Spleen (tissue), 11 donors: ENCODE data around the gene TLCD3B. TPM values are rescaled to one million over a fixed set of nuclear protein-coding genes. Genes with fewer than 3 reads are reported as not detected.
A peak's percentile ranks its signal among the peaks of the same experiment; 100 is the strongest.

ENCODE experiments used
- DNase-seq: peaks from one replicate; pipeline ENCODE4 v3.0.0-alpha.2; 2020
- H3K27ac ChIP-seq, 8 donors: fragments of 200-600 bp; sonication (generic) in 7 of 8; 1 replicate in 4 of 8; 2 replicates in 4 of 8; pipeline versions ENCODE4 v1.5.0 to v1.8.0; 2016 to 2021; ENCODE audit warnings: inconsistent platforms in 4 of 8, mild to moderate bottlenecking in 4 of 8, moderate library complexity in 1 of 8
- H3K27me3 ChIP-seq, 7 donors: fragments of 200-600 bp; sonication (generic) in 6 of 7; replicated peaks in 1 of 7; 1 replicate in 4 of 7; 2 replicates in 3 of 7; pipeline versions ENCODE4 v1.5.0 to v1.8.0; 2016 to 2021; ENCODE audit warnings: inconsistent platforms in 3 of 7, mild to moderate bottlenecking in 1 of 7
- H3K36me3 ChIP-seq, 6 donors: fragments of 200-600 bp; sonication (generic) in 5 of 6; 1 replicate in 4 of 6; 2 replicates in 2 of 6; pipeline versions ENCODE4 v1.5.0 to v1.8.0; 2016 to 2021; ENCODE audit warnings: inconsistent platforms in 2 of 6
- H3K4me1 ChIP-seq, 6 donors: fragments of 200-600 bp; sonication (generic) in 5 of 6; 1 replicate in 3 of 6; 2 replicates in 3 of 6; pipeline versions ENCODE4 v1.5.0 to v1.8.0; 2016 to 2021; ENCODE audit warnings: inconsistent platforms in 3 of 6
- H3K4me3 ChIP-seq, 8 donors: fragments of 200-600 bp; sonication (generic) in 7 of 8; 1 replicate in 4 of 8; 2 replicates in 4 of 8; pipeline versions ENCODE4 v1.5.0 to v1.8.0; 2016 to 2021; ENCODE audit warnings: inconsistent platforms in 4 of 8, mild to moderate bottlenecking in 4 of 8, moderate library complexity in 2 of 8
- H3K9me3 ChIP-seq, 8 donors: fragments of 200-600 bp; sonication (generic) in 7 of 8; 1 replicate in 4 of 8; 2 replicates in 4 of 8; pipeline versions ENCODE4 v1.5.0 to v1.8.0; 2016 to 2021; ENCODE audit warnings: inconsistent platforms in 4 of 8
- CTCF ChIP-seq, 11 experiments: fragments of 200-600 bp in 7 of 11; fragments of 450-650 bp in 4 of 11; sonication (generic) in 4 of 11; IDR thresholded peaks in 8 of 11; conservative IDR thresholded peaks in 3 of 11; 1 replicate in 7 of 11; 2 replicates in 4 of 11; pipeline versions ENCODE4 v1.4.0 to v1.8.0; 2016 to 2021; ENCODE audit warnings: antibody characterized with exemption in 11 of 11, inconsistent platforms in 4 of 11, mild to moderate bottlenecking in 1 of 11
- POLR2A ChIP-seq, 3 donors: fragments of 450-650 bp; IDR thresholded peaks; one replicate each; pipeline ENCODE4 v1.5.1; 2017; ENCODE audit warnings: antibody characterized with exemption in 3 of 3, mild to moderate bottlenecking in 1 of 3
- POLR2AphosphoS5 ChIP-seq, 3 donors: sonication (generic); formaldehyde crosslinking; IDR thresholded peaks; one replicate each; pipeline ENCODE4 v1.5.1; 2017; ENCODE audit warnings: antibody characterized with exemption in 3 of 3
- WGBS, 5 donors: extraction: QIAGEN DNeasy Blood & Tissue Kit in 3 of 5; methylation state at CpG; one replicate each; pipeline versions ENCODE4 v1.1.5 to v1.1.7; 2013 to 2018; 5-methylcytosine and 5-hydroxymethylcytosine counted together
- intact Hi-C: fragments of 100-400 bp; cut with DNase I; formaldehyde crosslinking; loops from one replicate; pipeline ENCODE4 v1.15.0; 2023; ENCODE audit warnings: low total_unique reads
- polyA plus RNA-seq, 3 donors: library from polyadenylated mRNA; stranded (reverse); fragments of 200-250 nt; gene quantifications; one replicate each; pipeline ENCODE4 v1.2.1, GENCODE V29; 2013
- total RNA-seq, 7 donors: library from RNA; depleted of rRNA in 3 of 7; stranded (reverse); fragments of >200 nt in 3 of 7; fragmentation: NEBNext Ultra II Directional in 4 of 7; extraction: Animal tissue kit (Norgen Biotek cat#: 25700) in 4 of 7; gene quantifications; one replicate each; pipeline versions ENCODE4 v1.1.0 to v1.2.1, GENCODE V29; 2016 to 2021
- donor health status: healthy with polysubstance abuse.
- donor health status: DM: no; HTN: no; CAD: no; lungs with moderate emphysema.
- donor health status: DM: no; HTN: no; CAD: no.
- donor health status: Bipolar disorder and iron deficiency.
- donor health status: healthy.
- donor health status: DM: no; HTN: no; CAD: no.
- donor health status: DM: yes; HTN: yes; CAD: no.

The TLCD3B gene
- total and polyA plus RNA-seq, 10 donors: 0.09 to 0.10 TPM; not detected in 8

GRCh38 chr16:29995324-29995910, 35.7 kb downstream of the TLCD3B start, which contains the start of gene HIRIP3:
Gene HIRIP3 (minus strand): TSS chr16:29995617. CDS start chr16:29995605, 12 bp downstream.
- intact Hi-C loops: loop anchor here (2.0 kb wide), 1 partner anchor 21 kb away; no protein-coding TSS in a partner anchor
- Histone ChIP-seq H3K27me3 (no peaks in the 10 kb centered on the region), H3K9me3 (no peaks in the 10 kb centered on the region), H3K4me3 (peak within 1 kb of the TSS; percentile 57 to 99 (median 84)), H3K36me3 (peaks cover 4 to 68% (median 33%) of the 10 kb centered on the region in 6 donors), H3K27ac (peak within 1 kb of the TSS; percentile 78 to 97 (median 94)), H3K4me1 (peaks cover 18 to 46% (median 33%) of the 10 kb centered on the region in 6 donors)
- peak; percentile 95 for DNase-seq
- no peak for TF ChIP-seq CTCF (IDR thresholded peaks at IDR 0.05 in 8 of 11, conservative IDR thresholded peaks at IDR 0.05 in 3 of 11)
- TF ChIP-seq POLR2AphosphoS5 (IDR thresholded peaks at IDR 0.05): peak; percentile 85 to 87 (median 85)
- TF ChIP-seq POLR2A (IDR thresholded peaks at IDR 0.05): peak in 1 of 3 donors; percentile 37
- 0 to 1% (median 0%) methylated on average over 41 to 53 of the region's 53 CpGs for WGBS, 5 donors

GRCh38 chr16:29994600-29995323, 36.3 kb downstream of the TLCD3B start:
- no peaks in the 10 kb centered on the region for H3K27me3 ChIP-seq
- WGBS, 5 donors: 11 to 18% (median 12%) methylated on average over 20 to 24 of the region's 24 CpGs

GRCh38 chr16:29993903-29994599, 37.0 kb downstream of the TLCD3B start:
- WGBS, 5 donors: 73 to 86% (median 80%) methylated on average over 9 of the region's 9 CpGs
- Histone ChIP-seq H3K9me3 (no peaks in the 10 kb centered on the region), H3K27ac (peak overlapping the region in 6 of 8 donors; percentile 87 to 97 (median 95)), H3K4me3 (peak overlapping the region in 4 of 8 donors; percentile 80 to 96 (median 91)), H3K4me1 (peaks cover 18 to 46% (median 33%) of the 10 kb centered on the region in 6 donors), H3K27me3 (no peaks in the 10 kb centered on the region), H3K36me3 (peaks cover 4 to 68% (median 45%) of the 10 kb centered on the region in 6 donors)
- TF ChIP-seq POLR2A (IDR thresholded peaks at IDR 0.05): no peak
- no peak for TF ChIP-seq POLR2AphosphoS5 (IDR thresholded peaks at IDR 0.05)
- no peak for TF ChIP-seq CTCF (IDR thresholded peaks at IDR 0.05 in 8 of 11, conservative IDR thresholded peaks at IDR 0.05 in 3 of 11)
- DNase-seq: no peak
- intact Hi-C loops: loop anchor here (2.0 kb wide), 1 partner anchor 19 kb away; no protein-coding TSS in a partner anchor

More at GRCh38 chr16:29994600-29995323, 36.3 kb downstream of the TLCD3B start:
- Histone ChIP-seq H3K36me3 (peaks cover 4 to 68% (median 38%) of the 10 kb centered on the region in 6 donors), H3K4me3 (peak overlapping the region; percentile 57 to 99 (median 84)), H3K4me1 (peaks cover 18 to 46% (median 33%) of the 10 kb centered on the region in 6 donors), H3K27ac (peak overlapping the region; percentile 78 to 97 (median 94)), H3K9me3 (no peaks in the 10 kb centered on the region)
- TF ChIP-seq POLR2AphosphoS5 (IDR thresholded peaks at IDR 0.05) (no peak), CTCF (IDR thresholded peaks at IDR 0.05 in 8 of 11, conservative IDR thresholded peaks at IDR 0.05 in 3 of 11) (no peak), POLR2A (IDR thresholded peaks at IDR 0.05) (no peak)
- intact Hi-C loops: loop anchor here (2.0 kb wide), 1 partner anchor 20 kb away; no protein-coding TSS in a partner anchor
- peak; percentile 72 for DNase-seq
